ENCODE data around the gene PLXNB2.
A peak's percentile ranks its signal among the peaks of the same experiment; 100 is the strongest.

Gene PLXNB2

DNA sequence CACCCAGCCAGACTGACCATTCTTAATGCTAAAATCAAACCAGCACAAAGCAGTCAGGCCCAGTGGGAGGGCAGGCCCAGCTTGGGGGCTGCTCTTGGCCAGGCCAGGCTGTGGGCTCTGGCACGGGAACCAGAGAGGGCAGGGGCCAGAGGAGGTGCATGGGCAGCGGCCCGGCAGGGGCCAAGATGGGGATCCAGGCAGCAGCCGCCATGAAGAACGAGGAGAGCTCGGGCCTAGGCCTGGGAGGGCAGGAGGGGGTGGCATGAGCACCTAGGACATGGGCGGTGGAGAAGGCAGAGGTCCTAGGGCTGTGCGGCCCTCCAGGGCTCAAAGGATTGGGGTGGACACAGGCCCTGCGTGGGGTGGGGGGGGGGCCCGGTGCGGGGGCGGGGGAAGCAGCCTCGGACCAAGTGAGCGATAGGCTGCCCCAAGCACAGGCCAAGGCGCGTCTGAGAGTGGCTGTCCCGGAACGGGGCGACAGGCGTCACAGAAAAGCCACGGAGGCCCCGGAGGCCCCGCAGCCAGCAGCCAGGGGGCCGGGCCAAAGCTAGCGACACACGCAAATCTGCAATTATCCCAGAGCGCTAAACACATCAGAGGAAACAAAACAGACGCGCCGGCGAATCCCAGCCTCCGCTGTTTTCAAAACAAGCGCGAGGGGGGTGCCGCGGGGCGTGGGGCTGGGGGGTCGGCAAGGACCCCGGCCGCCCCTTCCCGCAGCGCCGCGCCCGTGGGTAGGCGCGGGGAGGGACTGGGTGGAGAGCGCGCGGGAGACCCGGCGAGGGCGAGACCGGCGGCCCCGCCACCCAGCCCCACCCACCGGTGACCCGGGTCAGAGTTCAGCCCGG lies 8.3 kb downstream of the PLXNB2 start:
- no peak for DNase-seq (ENCODE audit: low read depth)

GRCh38 chr22:50298266-50298637 lies 9.2 kb downstream of the PLXNB2 start:
- DNase-seq (ENCODE audit: low read depth) = no peak

GRCh38 chr22:50297510-50298265 lies 9.8 kb downstream of the PLXNB2 start:
- no peak for DNase-seq (ENCODE audit: low read depth)

GRCh38 chr22:50296658-50297490 lies 10.6 kb downstream of the PLXNB2 start:
- no peak for DNase-seq (ENCODE audit: low read depth)

GRCh38 chr22:50294319-50294656 lies 13.2 kb downstream of the PLXNB2 start:
- DNase-seq (ENCODE audit: low read depth) = no peak

GRCh38 chr22:50293441-50294318 lies 13.8 kb downstream of the PLXNB2 start:
- peak; percentile 84 for DNase-seq (ENCODE audit: low read depth)

DNA sequence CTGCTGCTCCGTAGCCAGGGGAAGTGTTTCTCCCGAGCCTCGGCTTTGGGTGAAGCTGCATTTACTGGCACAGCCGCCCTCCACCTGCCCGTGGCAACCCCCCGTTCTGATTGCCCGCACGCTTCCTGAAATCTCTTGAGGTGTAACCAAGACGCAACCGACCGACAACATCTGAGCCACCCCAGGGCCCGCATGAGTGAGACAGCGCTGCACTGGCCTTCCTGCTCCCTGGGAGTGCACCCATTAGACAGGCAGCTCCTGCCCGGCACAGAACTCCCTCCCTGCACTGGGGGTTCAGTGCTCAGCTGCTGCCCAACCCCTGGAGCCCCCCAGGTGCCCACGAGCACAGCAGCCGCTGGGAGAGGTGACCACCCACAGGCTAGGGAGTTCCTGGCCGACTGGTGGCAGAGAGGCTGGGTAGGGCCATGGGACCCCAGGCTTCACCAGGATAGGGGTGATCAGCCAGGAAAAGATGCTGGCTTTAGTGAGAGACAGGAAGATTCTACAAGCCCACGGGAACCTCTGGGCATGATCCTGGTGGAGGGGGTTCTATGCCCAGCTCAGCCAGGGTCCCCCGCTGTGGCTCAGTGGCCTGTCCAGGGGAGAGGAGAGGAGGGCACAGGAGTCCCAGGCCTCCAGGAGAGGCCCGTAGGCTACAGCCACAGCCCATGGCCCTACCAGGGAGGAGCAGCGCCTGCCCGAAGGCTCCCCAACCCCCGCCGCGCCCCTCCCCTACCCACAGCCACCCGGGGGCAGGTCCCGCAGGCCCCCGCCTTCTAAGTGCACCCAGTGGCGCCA lies 14.6 kb downstream of the PLXNB2 start:
- no peak for DNase-seq (ENCODE audit: low read depth)

DNA sequence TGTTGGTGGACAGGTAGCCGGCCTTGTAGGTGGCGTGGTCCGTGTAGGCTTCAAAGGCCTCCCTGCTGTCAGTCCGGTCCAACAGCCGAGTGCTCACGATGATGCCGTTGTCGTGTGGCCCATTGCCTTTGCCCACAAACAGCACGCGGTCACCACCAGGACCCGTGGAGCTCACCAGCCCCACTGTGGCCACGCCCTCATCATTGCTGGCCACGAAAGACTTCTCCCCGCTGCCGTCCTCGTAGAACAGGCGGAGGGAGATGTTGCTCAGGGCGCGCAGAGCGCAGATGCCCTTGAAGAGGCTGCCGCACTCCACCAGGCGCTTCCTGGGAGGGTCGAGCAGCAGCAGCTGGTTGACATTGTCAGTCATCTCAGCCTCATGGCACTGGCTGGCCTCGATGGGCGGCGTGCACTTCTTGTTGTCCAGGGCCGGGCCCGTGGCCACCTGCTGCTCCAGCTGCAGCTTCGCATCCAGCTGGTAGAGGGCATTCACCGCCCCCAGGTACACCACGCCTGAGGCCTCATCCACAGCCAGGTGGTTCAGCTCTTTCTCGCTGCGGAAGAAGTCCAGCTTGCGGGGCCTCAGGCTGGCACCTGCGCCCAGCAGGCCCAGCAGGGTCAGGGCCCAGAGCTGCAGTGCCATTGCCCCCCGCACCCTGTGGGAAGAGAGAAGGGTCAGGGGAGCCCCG lies 17.4 kb downstream of the PLXNB2 start:
- DNase-seq (ENCODE audit: low read depth) = no peak

GRCh38 chr22:50289151-50289941 lies 18.1 kb downstream of the PLXNB2 start:
- DNase-seq (ENCODE audit: low read depth) = no peak

DNA sequence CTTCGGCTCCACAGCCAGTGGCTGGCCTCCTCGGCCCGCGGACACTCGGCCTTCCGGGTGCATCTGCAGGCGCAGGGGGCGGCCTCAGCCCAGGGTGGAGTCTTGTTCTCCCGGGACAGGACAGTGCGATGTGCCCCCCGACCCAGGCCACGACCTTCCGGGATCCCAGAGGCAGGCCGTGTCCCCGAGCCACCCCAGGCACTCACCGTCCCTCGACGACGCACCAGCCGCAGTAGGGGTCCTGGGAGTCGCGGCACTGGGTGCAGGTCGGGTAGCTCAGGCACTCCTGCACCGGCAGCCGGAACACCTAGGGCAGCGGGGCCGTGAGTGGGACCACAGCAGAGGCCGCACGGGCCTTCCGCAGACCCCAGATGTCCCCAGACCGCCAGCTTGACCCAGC lies 19.7 kb downstream of the PLXNB2 start:
- DNase-seq (ENCODE audit: low read depth) = no peak

- no peak for DNase-seq (ENCODE audit: low read depth)
Observed at GRCh38 chr22:50286701-50287318, 20.6 kb downstream of the PLXNB2 start.

DNA sequence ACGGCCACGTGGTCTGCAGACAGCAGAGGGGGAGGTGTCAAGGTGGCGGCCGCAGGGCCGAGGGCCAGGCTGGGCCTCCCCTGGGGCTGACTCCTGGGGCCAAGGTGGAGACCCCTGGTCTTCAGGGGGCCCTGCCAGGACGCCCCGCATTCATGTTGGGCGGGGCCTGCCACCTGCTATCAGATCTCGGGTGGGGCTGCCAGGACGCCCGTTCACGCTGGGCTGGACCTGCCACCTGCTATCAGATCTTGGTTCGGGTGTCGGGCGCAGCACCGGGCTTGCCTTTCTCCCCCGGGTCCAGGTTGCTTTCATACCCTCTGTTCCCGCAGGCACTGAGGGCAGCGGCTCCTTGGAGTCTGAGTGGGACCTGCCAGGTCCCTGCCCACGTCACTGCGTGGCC lies 21.2 kb downstream of the PLXNB2 start:
- no peak for DNase-seq (ENCODE audit: low read depth)

- no peak for DNase-seq (ENCODE audit: low read depth)
Observed at GRCh38 chr22:50285568-50286229, 21.7 kb downstream of the PLXNB2 start.

DNA sequence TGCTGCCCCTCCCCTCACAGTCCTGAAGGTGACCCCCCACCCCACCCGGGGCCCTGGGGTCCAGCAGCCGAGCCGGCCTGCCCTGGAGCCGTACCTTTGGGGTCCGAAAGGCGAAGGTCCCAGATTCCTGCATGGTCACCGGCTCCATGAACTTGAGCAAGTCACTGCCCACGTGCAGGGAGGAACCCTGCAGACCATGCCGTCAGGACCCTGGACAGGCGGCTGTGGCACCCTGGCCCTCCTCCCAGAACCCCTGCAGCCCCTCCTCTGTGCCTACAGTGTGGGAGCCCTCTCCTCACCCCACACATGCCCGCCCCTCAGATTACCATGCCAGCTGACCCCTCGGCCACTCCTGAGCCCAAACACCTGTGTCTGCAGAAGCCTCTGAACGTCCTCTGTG lies 23.0 kb downstream of the PLXNB2 start:
- no peak for DNase-seq (ENCODE audit: low read depth)

GRCh38 chr22:50283821-50284220 lies 23.6 kb downstream of the PLXNB2 start:
- DNase-seq (ENCODE audit: low read depth) = no peak

GRCh38 chr22:50282361-50283155 lies 24.9 kb downstream of the PLXNB2 start:
- DNase-seq (ENCODE audit: low read depth) = peak; percentile 89

DNA sequence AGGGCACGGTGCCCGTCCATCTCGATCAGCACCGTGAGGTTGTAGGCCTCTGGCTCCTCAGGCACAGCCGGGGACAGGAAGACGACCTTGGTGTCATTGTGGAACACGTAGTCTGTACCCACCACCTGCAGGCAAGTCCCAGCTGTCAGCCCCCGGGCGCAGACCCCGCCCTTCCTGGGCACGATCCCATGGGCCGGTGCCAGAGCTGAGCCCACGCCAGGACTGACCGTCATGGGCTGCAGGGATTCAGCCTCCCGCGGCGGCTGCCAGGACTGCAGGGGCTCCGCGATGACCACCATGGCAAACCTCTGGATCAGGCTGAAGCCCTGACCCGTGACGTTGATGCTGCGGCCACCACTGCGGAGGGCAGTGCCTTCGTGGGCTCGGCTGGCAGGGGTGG lies 25.5 kb downstream of the PLXNB2 start:
- no peak for DNase-seq (ENCODE audit: low read depth)

GRCh38 chr22:50281384-50281760 lies 26.1 kb downstream of the PLXNB2 start:
- no peak for DNase-seq (ENCODE audit: low read depth)

All from ELR (cell line).